NCI-H524 (cell line): ENCODE results near the gene SVEP1.

Experiments
- DNase-seq, 2 experiments: peaks; one replicate each; lab custom pipeline; 2025; lab: John Stamatoyannopoulos, UW

SVEP1 gene

DNA sequence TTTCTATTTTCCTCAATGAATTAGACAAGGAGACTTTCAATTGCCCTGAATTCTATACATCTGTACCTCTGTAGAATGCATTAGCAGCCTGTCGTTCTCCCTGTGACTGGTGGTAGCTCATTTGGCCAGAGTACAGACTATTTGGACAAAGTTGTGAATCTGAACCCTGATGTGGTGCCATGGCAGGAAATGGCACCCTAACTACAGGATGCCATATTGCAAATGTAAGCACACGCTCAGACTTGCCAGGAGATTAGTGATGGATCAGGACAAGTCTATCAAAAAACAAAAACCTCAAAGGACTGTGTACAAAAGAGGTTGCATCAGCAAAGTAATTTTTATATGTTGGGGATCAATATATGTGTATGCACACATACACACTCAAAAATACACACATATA, 58.3 kb downstream of the SVEP1 start:
- DNase-seq, result peak in 1 of 2 experiments; percentile 22

DNA sequence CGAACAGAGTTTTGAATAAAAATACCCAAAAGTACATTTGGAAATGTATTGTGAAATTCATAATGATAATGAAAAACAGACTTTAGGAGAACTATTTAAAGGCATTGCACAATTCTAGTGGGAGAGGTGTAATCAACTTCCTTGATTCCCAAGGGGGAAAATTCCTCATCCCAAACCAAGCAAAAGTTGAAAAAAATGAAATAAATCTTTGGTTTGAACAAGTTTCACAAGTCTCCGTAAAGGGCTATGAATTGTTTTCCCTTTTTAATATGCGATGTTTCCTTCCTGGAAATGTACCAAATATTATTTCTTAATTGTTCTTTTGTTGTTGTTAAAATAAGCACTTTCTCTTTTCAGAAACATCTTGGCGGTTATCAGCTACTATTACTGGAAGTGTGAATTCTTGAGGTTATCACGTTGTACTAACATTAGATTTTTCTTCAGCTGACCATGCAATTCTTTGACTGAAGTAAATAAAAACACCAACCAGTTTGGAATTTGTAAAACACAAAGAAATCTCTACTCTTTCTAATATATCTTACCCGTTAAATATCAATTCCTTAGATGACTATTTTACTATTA, 59.3 kb downstream of the SVEP1 start:
- DNase-seq, result no peak

DNA sequence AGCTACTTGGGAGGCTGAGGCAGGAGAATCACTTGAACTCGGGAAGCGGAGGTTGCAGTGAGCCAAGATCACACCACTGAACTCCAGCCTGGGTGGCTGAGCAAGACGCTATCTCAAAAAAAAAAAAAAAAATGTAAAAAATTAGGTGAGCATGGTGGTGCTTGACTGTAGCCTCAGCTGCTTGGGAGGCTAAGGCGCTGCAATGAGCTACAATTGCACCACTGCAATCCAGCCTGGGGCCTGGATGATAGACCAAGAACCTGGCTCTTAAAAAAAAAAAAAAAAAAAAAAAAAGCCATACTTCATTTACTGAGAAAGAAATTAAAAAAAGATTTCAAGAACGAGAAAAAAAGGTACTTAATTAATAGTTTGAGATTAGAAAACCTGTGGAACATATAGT, 62.1 kb downstream of the SVEP1 start:
- no peak for DNase-seq

DNA sequence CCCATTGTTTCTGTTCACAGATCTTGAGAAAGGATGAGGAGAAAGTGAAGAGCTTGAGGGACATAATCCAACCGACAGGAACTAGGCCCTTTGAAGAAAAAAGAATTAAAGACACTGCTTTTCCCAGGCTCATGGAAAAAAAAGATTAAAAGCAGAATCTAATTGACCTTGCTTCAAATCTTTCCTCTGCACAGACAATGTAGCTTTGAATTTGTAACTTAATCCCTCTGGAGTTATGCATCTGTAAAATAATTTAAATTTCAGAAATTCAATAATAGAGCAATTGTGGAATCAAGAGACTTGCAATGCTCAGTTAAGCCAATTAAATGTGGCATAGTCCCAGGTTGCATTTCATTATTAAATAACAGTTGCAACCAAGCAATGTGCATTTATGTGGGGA, 64.6 kb downstream of the SVEP1 start:
- DNase-seq, result no peak

DNA sequence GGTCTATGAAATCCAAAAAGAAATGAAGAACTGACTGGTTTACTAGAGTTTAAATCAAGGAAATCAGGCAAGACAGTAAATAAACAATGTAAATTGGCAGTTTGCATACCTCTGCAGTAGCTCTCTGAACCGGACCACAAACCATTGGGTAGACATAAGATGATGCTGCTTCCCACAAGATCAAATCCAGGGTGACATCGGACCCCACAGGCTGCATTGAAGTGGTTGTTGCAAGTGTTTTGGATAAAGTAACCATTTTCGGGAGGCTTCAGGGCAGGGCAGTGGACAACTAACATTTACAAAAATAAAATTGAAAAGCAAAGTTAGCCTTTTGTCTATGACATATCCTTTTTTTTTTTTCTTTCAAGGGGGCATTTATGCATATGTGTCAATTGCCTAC, 66.7 kb downstream of the SVEP1 start:
- no peak for DNase-seq

DNA sequence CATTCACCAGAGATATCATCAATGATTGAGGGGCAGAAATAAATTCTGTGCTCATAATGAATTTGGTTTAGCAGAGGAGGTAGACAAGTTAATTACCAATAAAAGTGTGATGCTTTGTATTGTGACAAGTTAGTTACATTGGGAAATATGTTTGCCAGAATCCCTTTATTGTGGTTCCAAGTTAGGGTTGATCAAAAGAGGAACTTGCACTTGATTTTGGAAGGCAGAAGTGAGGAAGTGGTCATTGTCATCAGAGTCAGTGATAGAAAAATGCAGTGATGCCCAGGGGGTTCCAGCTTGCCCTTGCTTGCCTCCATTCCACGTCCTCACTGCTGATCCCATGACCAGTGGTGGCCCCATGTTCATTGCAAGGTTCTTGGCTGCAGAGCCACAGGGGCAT, 69.7 kb downstream of the SVEP1 start:
- DNase-seq, result no peak

DNA sequence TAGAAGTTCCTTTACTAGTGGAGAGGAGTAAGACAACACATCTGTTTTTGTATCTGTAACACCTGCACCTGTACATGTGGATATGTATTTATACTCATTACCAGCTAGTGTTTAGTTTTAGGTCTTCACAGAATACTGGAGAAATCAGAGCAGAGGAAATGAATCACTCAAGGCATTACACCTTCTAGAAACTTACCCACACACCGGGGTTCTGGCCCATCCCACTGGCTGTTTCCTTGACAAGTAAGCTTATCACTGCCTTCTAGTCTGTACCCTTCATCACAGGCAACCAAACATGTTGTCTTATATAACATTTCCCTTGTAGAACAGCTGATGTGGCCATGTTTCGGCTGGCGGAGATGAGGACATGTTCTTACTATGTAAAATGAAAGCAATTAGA, 76.7 kb downstream of the SVEP1 start:
- DNase-seq, result no peak

DNA sequence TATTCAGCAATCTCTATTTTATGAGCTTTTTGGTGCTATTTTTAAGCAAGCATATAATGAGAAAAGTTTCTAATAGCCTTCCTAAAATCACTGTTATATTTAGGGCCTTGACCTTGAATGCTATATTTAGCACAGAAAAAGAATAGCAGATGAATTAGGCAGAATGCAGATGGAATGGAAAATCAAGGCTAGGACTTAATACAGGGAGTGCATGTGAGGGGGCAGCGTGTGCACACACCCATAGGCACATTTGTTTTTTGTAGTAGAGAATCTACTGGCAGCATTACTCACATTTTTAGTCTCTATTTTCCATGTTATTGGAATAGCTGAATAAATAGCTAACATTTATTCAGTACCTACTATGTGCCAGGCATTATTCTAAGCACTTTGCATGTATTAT, 79.9 kb downstream of the SVEP1 start:
- no peak for DNase-seq

DNA sequence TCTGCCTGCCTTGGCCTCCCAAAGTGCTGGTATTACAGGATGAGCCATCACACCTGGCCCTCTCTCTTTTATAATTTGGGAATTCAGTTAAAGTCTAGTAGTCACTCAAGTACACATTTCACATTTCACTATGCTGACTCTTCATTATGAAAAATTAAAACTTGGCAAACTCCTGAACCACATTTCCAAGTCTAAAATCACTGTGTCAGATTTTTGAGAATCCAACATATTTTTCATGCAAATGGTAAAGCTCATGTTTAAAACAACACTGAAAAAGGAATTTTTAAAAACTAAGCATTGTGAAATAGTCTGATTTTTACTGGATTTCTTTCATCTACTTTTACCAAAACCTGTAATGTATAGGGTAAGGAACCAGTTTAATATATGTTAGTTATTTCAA, 92.3 kb downstream of the SVEP1 start:
- no peak for DNase-seq

DNA sequence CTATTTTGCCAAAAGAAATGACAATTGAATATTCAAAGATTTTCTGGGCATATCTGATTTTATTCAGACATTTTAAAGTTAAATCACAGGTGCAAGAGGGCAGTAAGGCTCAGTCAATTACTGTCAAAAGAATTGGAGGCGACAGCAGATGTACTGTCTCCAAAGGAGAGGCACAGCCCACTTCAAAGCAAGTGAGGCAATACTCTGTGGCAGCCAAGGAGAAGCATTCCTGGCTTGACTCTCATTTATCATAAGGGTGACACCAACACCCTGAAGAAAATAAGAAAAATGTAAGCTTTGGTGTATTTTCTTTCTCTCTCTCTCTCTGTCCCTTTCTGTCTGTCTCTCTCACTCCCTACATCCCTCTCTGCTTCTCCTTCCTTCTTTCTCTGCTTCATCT, 93.3 kb downstream of the SVEP1 start:
- DNase-seq, result no peak

DNA sequence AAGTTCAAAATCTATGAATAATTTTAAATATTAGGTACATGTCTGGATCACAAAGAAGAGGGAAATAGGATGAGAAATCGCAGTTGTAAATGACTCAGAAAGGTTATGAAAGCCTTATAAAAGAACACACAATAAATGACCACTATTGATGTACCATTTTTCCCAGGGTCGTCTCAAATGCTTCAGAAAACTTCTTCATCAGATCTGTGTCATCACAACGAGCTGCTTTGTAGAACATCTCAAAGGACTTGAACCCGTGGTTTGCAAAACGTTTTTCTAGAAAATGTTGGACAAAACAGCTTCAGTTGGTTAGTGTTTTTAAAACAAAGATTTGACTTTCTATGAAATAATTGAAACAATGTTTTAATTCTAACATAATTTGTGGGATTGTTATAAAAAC, 100.1 kb downstream of the SVEP1 start:
- no peak for DNase-seq

DNA sequence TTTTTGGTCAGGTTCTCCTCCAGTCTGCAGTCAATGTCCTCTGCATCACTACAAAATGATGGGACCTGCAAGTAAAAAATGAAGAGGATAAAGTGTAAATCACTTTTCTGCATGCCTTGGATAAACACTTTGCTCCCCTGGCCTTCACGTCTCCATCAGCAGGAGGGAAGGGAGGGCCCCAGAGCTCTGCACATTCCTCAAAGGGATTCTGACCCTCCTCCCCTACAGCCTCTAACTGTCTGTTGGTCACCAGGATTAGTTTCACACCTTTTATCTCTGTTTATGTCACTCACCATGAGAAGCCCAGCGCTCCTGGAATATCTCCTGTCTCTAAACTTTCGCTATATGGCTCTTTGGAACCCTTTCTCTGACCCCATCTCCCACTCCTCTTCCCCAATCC, 103.3 kb downstream of the SVEP1 start:
- no peak for DNase-seq

DNA sequence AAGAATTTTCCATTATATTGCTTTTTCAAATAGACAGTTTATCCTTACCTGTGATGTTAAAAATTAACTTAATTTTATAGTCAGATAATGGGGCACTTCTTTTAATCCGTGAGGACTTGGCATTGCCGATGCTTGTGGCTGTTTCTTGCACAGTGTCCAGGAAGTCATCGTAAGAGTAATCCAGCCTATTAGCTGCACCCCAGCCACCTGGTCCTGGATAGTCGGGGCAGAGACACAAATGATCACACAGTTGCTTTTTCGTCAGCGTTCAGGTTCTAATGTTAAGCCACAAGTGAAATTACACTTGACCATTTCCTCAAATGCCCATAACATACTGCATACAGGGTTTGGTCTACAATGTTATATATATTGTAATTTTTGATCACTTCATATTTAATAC, 107.4 kb downstream of the SVEP1 start:
- DNase-seq, result peak; percentile 16 to 41

DNA sequence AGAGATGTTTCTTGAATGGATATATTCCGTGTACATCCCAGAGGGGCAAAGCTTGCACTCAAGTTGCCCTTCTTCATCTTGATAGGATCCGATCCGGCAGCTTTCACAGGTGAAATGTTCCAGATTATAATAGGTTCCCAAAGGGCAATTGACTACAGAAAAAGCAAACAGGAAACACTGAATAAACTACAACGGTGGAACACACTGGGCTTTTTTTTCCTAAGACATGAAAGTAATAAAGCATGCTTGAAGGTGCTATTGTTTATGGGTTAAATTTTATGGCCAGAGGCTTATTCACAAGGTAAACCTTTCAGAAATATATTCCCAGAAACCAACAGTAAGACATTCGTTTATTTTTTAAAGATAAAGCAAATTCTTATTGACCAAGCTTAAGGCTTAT, 110.6 kb downstream of the SVEP1 start:
- no peak for DNase-seq

DNA sequence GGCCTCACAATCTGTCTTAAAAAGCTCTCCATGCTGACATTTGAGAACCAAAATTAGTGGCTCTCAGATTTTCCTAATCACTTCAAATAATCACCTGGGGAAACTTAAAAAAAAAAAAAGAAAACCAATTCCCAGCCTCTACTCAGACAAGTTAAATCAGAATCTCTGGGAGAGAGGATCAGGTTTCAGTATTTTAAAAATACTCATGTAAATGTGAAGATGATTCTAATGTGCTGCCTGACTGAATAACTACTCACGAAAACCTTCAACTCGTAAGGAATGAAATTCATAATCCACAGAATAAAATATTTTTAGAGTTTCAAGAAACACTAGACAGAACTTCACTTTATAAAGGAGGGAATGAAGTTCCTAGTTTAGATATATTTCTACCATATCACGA, 114.4 kb downstream of the SVEP1 start:
- no peak for DNase-seq

DNA sequence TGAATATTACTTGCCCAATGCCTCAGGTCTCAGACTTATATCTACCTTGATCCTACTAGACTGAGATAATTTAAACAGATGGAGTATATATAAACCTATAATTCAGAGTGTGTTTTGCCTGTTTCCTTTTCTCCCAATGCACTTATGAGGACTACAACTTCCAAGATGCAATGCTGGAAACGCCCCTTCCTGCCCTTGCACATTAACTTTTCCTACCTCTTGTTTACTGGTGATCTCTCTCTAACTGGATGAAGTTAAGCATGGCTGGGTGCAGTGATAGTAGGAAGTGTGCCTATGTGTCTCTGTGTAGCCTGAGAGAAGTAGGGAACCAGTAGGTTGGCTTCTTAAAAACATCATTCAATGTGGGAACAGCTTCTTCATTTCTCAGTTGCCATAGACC, 115.2 kb downstream of the SVEP1 start:
- no peak for DNase-seq

DNA sequence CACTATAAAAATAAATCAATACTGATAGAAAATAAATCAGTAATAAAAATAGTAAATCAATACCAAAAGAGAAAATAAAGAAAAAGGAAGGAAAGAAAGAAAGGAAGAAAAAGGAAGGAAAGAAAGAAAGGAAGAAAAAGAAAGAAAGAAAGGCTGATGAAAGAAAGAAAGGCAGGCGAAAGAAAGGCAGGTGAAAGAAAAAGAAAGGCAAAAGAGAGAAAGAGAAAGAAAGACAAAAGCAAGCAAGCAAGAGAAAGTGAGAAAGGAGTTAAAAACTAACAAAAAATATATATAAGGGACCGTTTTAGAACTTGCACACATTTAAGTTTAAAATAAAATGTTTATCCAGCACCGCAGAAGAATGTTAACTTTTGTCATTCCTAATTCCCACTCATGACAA, 116.0 kb downstream of the SVEP1 start:
- DNase-seq, result no peak

DNA sequence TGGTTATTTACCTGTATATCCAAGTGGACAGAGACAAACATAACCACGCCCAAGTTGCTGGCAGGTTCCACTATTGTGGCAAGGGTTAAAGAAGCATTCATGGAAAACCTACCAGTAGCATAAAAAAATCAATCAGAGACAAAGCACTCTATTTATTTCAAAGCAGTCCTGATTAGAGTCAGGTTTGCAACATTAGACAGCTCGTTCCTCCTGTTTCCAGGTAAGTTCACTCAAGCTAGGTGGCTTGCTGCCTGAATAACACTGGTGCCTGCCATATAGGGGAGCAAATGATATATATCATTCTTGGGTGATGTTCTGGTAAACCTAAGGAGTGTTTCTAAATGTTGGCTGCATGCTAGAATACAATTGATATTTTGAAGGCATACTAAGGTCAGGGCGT, 122.3 kb downstream of the SVEP1 start:
- no peak for DNase-seq

DNA sequence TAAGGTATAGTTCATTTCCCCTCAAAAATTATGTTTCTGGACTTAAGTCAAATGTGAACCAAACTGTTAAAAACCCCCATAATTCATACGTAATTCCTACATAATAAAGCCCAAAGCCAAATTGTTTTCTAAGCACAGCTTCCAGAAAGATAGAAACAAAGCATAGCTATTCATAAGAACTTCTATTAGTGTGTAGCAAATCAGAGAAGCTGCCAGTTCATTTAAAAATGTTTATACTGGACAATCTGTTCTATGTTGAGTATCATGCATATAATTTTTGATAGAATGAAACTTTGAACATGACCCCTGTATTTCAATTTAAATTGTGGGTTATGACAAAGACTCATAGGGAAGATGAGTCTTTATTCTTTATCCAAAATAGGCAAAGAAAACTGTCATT, 122.9 kb downstream of the SVEP1 start:
- no peak for DNase-seq

DNA sequence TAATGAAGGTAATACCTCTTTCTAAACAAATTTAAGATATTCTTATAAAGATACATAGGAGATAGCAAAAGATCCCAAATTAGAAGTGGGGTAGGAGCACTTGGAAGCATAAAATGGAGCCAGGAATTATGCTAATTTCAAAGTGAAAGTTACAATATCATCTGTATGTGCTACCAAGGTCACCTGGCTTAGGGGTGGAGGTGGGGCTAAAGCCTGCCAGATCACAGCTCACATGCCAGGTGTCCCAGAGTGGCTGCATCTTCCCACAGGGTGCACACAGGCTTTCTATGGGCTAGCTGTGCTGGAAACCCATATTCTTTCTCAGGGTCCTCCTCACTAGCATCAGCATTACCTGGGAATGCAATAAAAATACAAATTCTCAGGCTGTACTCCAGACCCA, 123.7 kb downstream of the SVEP1 start:
- no peak for DNase-seq

DNA sequence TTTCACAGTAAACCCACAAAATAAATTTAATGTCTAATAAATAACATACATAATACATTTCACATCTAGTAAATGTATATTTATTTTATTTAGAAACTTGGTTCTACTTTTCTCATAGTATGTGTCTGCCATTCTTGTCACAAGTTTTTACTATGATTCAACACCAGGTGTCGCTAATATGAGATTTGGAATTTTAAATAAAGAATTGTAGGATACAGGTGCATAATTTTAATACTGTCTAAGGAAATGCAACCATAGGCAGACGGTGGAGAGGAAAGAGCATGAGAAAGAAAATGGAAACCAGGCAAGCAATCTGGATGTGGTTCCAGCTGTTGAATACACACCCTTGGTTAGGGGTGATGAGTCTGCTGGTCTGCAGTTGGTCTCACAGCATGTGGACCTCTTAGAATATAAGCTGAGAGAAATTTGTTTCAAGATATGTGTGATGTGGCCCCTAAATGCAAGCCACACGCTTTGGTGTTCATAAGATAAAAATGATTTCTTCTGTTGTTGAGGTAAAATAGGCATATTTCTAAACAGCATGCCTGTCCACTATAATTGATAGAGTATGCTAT, 127.2 kb downstream of the SVEP1 start:
- DNase-seq, result no peak

DNA sequence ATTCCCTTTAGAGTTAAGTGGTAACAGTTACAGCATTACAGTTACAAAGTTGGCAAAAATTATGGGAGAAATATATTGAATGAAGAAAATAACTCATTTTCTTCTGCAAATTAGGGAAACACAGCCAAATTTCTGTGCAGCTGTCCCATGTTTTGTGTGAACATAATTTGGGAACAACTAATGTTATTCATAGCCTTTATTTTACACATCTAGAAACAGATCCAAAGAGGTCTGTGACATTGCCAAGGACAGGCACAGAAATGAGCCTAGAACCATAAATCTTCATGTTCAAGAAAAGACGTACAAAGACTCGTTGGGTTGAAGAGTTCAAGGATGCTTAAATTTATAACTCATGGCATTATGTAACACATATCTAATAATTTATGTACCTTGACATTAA, 127.8 kb downstream of the SVEP1 start:
- DNase-seq, result no peak

DNA sequence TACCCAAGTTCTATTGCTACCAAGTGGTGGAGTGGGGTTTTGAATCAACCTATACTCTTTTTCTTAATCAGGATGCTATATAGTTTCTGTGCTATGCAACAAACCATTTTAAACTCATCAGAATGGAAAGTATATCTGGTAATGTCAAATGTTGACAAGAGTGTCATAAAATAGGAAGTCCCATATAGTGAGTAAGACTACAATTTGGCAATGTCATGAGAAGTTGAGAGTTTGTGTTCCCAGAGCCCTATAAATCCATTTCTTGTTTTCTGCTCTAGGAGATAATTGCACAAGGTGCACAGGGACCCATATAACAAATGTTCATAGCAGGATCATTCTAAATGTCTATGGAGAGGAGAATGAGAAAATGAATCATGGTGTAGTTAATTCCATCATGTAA, 132.1 kb downstream of the SVEP1 start:
- no peak for DNase-seq

DNA sequence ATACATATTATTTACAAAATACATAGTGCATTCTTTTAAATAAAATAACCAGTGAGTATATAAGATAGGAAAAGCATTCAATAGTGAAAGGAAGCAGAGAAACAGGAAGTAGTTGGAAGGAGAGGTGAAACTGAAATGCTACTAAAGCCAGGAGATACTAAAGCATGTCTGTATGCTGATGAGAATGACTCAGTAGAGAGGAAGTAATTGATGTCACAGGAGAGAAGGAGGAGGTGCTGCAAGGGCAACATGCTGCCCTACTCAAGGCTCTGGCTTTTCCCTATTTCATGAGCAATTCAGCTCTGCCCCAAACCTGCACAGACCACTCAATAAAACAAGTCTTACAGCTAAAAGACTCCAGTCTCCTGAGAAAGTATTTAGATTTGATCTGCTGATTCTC, 133.4 kb downstream of the SVEP1 start:
- DNase-seq, result no peak

DNA sequence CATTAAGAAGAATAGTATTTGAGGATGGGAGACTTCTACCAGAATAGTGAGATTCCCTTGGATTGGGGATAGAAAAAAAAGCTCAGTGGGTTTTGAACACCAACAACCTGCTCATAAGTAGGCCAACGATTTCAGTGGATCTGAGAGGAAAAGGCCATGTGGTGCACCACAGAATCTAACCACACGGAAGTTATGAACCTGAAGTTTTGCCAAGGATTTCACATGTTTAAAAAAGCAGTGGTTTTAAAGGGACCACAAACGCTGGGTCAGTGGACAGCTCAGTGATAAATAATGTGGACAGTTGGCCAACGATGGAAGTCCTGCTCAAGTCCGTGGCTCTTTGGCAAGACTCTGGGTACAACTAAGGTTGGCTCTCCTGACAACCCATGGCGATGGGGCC, 134.6 kb downstream of the SVEP1 start:
- no peak for DNase-seq
